NK-92 treated with Interleukin-12 subunit alpha and Interleukin-12 subunit beta, amount 100 ng/mL, for 24 hours (cell line): ENCODE results near the gene EEF2K.

Experiments used
- DNase-seq: peaks from one replicate; lab custom pipeline; 2025; lab: John Stamatoyannopoulos, UW

EEF2K gene

GRCh38 chr16:22317625-22318024, 111.5 kb downstream of the EEF2K start:
- no peak for DNase-seq

DNA sequence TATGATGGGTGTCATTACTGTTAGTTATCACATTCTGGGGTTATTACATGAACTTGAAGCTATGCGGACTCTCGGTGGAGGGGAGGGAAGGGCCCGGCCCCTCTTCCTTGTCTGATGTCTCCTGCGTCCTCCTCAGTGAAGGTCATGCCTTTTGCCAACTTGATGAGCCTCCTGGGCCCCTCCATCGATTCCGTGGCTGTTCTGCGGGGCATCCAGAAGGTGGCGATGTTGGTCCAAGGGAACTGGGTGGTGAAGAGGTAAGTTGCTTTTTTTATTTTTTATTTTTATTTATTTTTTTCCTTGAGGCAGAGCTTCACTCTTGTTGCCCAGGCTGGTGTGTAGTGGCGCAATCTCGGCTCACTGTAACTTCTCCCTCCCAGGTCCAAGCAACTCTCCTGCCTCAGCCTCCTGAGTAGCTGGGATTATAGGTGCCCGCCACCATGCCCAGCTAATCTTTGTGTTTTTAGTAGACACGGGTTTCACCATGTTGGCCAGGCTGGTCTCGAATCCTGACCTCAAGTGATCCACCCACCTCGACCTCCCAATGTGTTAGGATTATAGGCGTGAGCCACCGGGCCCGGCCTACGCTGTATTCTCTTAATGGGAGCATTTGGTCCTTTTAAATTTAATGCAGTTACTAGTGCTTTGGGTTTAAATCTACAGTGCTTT, 112.7 kb downstream of the EEF2K start:
- peak; percentile 8 for DNase-seq

DNA sequence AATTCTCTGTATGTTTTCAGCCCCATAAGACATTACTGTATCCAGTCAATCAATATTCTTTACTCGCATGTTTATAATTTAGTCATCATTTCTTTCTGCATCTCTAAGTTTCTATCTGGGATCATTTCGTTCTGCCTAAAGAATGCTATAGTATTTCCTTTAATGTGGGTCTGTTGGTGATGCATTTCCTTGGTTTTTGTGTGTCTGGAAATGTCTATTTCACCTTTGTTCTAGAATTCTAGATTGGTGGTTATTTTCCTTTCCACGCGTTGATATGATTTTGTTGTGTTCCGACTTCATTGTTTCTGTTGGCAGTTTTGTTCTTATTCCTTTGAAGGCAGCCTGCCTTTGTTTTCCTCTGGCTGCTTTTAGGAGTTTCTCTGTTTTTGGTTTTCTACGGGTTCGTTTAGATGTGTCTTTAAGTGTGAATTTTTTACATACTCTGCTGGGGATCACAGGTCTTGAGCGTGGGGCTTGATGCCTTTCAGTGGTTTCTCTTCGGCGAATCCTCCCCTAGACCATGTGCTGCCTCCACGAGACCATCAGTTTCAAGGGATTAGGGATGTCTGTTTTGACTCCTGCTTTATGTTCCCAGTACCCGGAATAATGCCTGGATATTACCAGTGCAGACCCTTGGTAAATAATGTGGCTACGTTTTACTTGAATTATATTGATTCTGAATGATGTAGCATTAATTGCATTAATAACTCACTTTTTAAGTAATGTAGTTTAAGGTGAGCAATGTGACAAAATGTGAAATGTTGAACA, 114.7 kb downstream of the EEF2K start:
- no peak for DNase-seq

- DNase-seq: peak; percentile 19
These were observed 115.4 kb downstream of the EEF2K start for GRCh38 chr16:22321340-22322001.

- DNase-seq: no peak
These were observed 116.0 kb downstream of the EEF2K start for GRCh38 chr16:22322021-22322471.

GRCh38 chr16:22322741-22323140, 116.7 kb downstream of the EEF2K start:
- DNase-seq: no peak

DNA sequence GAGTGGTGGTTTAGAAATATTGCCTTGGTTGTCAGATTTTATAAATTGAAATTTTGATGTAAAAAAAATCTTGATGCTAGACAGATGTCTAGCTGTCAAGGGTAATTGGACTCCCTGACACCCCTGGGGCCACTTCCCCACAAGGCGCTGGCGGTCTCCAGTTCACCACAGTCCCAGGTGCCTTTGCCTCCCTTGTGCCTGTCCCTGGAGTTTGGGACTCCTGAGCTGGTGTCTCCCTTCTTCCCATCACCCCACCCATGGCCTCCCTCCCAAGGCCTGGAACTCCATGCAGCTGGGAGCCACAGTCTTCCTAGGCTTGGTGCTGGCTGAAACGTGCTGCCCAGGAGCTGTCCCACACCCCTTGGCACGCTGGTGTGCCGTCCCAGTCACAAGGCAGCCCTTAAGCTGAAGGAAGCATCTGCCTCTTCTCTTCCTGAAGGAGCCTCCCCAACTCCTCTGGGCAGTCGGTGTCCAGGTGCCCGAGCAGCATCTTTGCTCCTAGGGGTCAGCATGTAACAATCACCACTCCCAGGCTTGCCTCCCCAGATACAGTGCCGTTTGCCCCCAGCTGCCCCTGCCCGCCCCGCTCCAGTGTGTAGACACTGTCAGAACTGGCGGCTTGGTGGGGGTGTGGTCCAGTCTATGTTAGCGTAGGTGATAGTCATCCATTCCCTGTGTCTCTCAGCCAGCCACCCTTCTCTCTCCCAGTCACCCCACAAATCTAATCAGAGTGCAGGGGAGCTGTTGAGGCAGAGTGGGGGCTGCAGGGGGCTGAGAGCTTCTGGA, 117.3 kb downstream of the EEF2K start:
- no peak for DNase-seq

DNA sequence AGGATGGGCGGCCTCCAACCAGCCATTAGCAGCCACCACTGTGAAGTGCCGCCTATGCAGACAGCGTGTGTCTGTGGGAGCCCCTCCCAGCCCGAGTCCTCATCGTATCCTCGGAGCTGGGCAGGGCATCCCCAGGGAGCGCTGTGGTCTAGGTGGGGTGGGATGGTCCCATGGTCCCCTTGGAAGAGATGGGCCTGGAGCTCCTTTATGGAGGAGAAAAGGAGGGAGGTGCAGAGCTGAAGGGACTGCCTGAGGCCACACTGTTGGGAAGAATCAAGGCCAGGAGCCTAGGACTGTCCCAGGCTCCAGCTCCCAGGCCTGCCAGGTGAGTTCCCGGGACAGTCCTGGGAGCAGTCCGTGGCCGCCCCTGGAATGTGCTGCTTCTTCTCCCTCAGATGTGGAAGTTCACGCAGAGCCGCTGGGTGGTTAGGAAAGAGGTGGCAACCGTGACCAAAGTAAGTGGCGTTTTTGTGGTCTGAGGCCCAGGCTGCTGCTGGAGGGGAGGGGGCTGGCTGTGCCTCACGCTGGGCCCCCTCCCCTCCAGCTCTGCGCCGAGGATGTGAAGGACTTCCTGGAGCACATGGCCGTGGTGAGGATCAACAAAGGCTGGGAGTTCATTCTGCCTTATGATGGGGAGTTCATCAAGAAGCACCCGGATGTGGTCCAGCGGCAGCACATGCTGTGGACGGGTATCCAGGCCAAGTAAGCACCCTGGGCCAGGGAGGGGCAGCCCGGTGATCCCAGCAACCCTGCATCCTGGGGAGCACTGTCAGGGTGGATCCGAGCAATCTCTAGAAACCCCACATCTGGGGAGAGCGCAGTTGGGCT, 118.1 kb downstream of the EEF2K start:
- DNase-seq: no peak

DNA sequence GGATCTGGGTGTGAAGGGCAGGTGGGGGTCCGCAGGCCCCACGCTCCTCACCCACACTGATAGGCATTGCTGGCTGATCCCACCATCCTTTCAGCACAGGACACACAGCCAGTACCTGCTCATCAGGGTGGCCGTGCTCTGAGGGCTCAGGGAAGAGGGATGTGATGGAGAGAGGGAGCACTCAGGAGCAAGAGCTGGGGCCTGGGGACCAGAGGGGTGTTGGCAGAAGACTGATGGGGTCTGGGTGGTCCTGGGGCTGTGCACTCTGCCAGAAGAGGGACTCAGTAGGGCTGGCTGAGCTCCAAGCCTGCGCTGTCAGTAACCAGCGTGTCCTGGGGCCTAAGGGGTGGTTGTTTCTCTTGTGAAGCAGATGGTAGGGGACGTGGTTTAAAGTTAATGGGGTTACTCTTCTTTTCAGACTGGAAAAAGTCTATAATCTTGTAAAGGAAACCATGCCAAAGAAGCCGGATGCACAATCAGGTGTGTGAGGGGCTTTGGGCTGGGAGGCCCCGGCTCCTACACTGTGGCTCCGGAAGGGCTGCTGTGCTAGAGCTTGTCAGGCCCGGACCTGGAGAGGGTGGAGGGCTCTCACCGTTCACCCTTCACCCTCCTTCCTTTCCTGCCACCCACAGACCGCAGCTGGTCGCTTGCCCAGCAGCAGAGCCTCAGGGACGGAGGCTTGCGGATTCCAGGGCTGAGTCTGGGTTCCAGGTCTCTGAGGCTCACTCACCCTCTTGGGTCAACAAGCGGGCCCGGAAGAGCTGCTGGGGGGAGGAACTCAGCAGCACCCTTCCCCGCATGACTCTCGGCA, 118.9 kb downstream of the EEF2K start:
- DNase-seq: no peak

DNA sequence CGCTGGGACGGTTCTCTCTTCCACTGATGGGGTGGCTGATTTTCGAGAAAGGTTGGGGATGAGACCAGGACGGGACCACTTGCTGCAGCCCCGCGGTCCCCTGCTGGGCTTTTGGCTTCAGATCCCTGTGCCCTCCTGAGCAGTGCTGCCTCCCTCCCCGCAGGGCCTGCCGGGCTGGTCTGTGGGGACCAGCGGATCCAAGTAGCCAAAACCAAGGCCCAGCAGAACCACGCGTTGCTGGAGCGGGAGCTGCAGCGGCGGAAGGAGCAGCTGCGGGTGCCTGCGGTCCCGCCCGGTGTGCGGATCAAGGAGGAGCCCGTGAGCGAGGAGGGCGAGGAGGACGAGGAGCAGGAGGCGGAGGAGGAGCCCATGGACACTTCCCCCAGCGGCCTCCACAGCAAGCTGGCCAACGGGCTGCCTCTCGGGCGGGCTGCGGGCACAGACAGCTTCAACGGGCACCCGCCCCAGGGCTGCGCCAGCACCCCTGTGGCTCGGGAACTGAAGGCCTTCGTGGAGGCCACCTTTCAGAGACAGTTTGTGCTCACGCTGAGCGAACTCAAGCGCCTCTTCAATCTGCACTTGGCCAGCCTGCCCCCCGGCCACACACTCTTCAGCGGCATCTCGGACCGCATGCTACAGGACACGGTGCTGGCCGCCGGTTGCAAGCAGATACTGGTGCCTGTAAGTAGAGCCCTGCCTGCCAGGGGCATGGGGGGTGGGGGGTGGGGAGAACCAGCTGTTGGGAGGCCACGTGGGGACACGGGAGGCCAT, 119.7 kb downstream of the EEF2K start:
- DNase-seq: no peak

DNA sequence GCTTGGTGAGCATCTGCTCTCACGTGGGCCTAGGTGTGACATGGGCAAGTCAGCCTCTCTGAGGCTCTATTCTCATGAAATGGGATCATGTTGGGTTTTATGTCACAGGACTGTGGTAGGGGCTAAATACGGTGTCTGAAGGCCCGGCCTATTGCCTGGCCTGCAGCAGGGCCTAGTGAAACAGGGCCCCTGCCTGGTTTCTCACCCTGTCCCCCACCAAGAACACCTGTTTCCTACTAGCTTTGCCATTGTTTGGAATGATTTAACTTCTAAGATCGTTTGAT, 120.2 kb downstream of the EEF2K start:
- DNase-seq: no peak

DNA sequence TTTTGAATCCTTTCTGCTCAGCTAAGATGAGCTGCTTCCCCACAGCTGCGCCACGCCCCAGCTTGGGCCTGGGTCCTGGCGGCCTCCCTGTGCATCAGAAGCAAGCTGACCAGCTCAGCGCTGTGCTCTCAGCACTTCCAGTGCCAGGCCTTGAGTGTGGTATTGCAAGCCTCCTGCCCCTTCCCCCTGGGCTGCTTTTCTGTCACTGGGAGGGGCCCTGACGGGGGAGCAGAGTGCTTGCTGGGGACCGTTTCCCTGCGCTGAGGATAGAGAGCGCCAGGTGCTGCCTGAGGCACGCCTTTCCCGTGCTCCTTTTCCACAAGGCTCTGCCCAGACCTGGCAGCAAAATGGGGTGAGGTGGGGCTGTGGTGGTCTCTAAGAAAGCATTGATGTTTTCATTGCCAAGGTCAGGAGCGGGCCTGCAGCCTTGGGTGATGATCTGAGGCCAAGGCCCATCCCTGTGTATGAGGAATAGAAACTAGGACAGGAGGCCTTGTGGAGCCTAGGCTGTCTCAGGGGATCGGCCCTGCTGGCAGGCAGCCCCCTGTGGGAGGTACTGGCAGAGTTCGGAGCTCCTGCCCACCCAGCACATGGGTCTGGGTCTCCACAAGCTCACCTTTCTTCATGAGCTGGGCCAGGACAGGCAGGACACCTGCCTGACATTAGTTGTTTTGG, 120.8 kb downstream of the EEF2K start:
- DNase-seq: no peak

DNA sequence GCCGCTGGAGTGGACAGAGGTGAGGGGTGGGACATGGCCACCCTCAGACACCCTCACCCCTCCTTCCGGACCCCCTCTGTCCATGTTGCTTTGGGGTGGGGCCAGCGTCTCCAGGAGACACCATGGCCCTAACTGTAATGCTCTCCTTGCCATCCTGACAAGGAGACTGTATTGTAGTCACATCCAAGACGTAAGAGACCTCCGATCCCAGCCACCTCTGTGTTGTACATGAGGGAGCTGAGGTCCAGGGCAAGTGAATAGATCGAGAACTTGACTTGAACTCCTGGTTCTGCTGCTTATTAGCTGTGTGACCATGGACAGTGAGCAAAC, 121.3 kb downstream of the EEF2K start:
- no peak for DNase-seq

DNA sequence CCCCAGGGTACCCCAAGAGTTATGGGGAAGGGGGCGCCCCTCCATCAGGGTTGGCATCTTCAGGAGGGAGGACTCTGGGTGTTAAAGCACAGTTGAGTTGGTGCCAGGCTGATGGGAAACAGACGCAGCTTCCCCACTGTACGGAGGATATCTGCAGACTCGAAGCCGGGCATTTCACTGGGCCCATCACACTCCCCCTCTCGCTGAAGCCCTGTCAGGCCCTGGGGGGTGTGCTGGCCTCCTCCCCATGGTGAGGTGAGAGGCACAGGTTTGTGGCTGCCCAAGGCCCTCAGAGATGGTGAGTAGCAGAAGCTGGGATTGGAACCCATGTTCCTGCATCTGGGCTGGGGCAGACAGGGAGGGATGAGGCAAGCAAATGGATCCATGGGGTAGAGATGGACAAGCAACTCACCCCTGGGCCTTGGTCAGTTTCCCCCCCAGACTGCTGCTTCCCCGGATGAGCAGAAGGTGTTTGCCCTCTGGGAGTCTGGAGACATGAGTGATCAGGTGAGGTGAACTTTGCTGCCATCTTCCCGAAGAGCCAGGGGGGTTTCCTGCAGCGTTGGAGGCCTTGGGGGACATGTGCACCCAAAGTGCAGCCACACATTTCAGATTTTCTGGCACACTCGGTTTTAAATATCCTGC, 122.1 kb downstream of the EEF2K start:
- no peak for DNase-seq

DNA sequence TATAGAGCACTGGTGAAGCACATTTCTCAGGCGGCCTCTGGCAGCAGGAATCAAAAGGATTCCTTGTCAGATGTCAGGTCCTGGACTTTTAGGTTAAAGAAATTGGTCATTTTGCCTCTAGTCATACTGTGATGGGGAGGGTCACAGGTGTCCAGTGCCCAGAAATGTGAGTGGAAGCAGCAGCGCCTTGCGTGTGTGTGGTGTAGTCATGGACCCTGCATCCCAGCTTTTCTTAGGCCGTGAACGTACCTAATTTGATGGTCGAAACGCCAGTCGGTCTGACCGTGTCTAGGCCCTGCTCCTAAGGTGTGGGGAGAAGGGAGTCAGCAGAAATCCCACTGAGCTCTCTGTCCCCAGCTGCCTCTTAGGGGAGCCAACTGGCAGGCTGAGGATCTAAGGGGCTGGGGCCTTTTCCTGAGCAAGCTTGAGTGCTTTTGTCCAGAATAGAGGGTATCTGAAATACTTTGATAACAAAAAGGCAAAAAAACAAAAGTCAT, 123.2 kb downstream of the EEF2K start:
- DNase-seq: no peak

GRCh38 chr16:22330326-22330725, 124.2 kb downstream of the EEF2K start:
- DNase-seq: no peak

DNA sequence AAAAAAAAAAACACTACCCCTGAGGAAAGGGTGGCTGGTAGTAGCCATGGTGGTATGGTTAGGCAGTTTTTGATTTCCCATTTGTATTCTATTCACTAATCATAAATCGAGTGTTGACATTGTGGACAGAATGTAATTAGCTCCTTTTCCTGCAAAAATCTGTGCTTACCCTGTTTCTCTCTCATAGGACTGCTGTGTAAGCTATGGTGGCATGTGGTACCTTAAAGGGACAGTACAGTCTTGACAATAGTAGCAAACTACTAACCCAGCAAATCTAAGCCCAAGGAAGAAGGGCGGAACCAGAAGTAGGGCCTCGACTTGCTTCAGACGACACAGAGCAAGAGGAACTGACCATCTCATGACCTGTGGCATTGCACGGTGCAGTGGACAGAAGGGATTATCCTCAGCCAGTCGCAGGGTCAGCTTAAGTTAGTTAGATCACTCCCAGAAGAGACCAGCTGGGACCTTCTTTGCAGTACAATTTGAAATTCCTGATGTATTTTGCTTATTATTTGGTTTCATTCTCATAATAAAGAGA, 127.4 kb downstream of the EEF2K start:
- DNase-seq: no peak

GRCh38 chr16:22335668-22336246, 129.7 kb downstream of the EEF2K start:
- no peak for DNase-seq
